ENCODE results near the gene BRI3.

The BRI3 gene

DNA sequence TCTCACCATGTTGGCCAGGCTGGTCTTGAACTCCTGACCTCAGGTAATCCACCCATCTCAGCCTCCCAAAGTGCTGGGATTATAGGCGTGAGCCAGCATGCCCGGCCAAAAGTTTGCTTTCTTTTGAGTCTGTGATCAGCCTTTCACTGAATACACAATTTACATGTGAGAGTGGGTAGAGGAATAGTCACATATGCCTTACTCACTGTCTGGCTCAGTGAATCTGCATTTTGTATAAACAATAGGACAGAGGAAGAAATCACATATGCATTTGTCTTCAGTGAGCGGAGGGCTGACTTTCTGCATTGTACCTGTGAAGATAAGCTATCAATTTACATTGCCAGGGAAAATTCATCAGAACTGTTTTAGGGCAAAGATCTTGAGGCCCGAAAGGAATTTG, 27.0 kb upstream of the BRI3 start:
- DNase-seq: no peak

GRCh38 chr7:98254951-98255610, 26.4 kb upstream of the BRI3 start:
- no peak for DNase-seq

DNA sequence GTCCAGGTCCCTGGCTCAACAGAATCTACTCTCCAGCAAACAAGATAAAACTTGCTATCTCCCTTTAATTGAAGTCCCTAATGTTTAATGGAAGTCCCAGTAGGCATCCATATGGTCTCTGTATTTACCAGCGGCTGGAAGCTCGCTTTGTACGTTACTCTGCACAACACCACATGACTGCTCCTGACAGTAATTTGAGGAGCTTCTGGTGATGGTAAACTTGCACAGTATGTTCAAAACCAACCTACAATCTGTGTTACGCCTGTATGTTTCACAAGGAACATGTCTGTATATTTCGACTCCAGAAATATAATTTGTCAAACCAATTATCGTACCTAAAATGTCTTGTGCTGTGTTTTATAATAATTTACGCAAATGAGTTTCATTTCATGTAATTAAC, 25.1 kb upstream of the BRI3 start:
- no peak for DNase-seq

DNA sequence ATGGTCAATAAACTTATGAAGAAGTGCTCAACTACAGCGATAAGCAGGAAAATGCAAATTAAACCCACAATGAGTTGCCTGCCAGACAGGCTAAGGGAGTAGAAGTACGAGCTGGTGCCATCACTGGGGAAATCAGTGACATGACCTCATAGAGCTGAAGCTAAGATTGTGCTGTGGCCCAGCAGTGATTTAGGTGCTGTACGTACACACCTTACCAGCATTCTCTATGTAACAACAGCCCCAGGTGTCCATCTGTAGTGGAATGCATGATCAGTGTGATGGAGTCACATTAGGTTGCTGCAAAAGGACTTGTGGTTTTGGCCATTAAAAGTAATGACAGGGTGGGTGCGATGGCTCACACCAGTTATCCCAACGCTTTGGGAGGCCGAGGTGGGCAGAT, 23.8 kb upstream of the BRI3 start:
- DNase-seq: no peak

- no peak for DNase-seq
These were observed 15.6 kb upstream of the BRI3 start for GRCh38 chr7:98265841-98266271.

GRCh38 chr7:98266840-98267239, 14.6 kb upstream of the BRI3 start:
- DNase-seq: no peak

DNA sequence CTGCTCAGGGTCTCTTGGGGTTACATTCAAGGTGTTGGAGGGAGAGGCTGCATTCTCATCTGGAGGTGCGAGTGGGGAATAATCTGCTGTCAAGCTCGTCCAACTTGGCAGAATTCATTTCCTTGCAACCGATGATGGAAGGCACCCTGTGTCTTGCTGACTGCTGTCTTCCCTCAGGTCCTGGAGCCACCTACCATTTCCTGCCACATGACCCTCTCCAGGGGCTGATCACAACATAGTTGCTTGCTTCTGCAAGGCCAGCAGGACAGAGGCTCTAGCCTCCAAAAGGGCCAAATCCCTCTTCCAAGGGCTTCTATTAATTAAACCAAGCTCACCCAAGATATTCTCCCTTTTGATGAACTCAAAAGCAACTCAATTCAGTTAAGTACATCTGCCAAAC, 14.2 kb upstream of the BRI3 start:
- no peak for DNase-seq

GRCh38 chr7:98276241-98276761, 5.2 kb upstream of the BRI3 start:
- DNase-seq: no peak

DNA sequence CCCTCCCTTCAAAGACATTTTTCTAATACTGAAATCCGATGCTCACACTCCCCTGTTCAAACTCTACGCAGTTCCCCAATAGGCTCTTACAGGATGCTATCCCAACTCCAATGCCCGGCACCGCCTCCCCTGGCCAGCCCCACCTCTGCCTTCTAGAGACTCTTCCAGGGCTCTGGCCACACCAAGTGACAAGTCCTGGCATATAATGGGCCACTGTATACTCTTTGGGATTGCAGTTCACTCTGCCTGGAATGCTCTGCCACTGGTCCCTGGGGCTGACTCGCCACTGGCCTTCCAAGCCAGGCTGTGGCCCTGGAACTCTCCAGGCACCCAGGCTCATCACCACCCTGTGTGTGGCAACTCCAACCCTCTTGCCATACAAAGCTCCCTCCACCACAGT, 3.1 kb upstream of the BRI3 start:
- DNase-seq: no peak

DNA sequence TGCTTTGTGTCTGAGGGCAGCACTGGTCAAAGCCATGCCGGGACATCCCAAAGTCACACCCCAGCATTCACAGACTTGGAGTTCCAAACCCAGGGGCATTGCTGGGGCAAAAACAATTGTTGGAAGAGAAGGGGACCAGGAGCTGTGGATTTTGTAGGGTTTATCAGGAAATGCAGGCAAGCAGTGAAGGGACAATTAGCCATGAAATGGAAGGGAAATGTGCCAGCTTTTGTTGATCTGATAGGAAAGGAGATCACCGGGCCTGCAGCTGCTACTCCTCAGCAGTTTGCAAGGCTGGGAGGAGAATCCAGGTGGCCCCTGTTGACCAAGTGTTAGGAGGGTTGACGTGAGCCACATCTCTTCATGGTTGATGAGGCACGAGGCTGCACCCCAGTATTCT, 2.5 kb upstream of the BRI3 start:
- DNase-seq: no peak

DNA sequence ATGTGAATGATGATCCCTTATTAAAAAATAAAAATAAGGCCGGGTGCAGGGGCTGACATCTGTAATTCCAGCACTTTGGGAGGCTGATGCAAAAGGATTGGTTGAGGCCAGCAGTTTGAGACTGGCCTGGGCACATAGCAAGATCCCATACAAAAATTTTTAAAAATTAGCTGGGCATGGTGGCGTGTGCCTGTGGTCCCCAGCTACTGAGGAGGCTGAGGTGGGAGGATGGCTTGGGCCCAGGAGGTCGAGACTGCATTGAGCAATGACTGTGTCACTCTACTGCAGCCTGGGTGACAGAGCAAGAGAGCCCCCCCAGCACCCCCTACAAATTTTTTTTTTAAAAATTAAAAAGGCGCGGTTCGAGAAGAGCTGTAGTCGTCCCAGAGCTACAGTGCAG, 1.2 kb upstream of the BRI3 start:
- no peak for DNase-seq

DNA sequence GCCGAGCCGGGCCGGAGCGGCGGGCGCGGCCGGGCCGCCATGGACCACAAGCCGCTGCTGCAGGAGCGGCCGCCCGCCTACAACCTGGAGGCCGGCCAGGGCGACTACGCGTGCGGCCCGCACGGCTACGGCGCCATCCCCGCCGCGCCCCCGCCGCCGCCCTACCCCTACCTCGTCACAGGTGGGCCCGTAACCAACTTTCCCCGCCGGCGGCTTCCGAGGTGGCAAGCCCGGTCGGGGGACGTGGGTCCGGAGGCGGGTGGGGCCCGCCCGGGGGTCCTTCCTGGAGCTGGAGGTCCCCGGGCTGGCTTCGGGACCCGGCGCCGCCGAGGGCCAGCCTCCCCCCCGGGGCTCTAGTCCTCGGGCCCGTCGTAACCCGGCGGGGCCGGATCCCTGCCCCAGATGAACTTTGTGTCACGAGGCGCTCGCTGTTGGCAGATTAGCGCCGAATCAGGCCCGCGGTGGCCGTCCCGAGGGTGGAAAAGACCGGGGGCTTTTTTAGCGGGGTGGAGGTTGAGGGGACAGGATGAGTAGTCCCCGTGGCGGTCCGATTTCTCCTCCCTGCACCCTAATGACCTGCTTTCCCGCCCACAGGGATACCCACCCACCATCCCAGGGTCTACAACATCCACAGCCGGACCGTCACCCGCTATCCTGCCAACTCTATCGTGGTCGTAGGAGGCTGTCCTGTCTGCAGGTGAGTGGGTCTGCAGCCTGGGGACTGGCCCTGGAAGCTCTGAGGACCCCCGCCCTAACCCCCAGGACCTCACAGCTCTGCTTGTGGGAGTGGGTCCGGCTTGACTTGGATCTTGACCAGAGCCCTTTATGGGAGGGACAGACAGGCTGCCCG, 496 bp downstream of the BRI3 start:
- DNase-seq: no peak

- DNase-seq: no peak
These were observed 1.2 kb downstream of the BRI3 start for GRCh38 chr7:98282703-98283102.

GRCh38 chr7:98283127-98283886, 1.8 kb downstream of the BRI3 start:
- no peak for DNase-seq

DNA sequence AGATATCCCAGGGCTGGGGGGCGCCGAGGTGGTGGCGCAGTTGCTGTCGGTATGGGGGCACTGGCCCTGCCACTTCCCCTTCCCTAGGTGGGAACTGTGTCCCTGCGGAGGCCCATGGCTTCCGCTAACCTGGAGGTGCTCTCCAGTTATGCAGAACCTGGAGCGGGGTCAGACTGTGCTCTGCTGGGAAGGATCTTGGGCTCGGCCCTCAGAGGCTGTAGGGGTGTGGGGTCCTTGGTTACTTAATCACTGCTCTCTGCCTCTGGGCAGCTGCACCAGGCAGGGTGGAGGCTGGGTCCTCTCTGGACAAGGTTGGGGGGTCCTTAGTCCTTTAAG, 2.4 kb downstream of the BRI3 start:
- DNase-seq: no peak

DNA sequence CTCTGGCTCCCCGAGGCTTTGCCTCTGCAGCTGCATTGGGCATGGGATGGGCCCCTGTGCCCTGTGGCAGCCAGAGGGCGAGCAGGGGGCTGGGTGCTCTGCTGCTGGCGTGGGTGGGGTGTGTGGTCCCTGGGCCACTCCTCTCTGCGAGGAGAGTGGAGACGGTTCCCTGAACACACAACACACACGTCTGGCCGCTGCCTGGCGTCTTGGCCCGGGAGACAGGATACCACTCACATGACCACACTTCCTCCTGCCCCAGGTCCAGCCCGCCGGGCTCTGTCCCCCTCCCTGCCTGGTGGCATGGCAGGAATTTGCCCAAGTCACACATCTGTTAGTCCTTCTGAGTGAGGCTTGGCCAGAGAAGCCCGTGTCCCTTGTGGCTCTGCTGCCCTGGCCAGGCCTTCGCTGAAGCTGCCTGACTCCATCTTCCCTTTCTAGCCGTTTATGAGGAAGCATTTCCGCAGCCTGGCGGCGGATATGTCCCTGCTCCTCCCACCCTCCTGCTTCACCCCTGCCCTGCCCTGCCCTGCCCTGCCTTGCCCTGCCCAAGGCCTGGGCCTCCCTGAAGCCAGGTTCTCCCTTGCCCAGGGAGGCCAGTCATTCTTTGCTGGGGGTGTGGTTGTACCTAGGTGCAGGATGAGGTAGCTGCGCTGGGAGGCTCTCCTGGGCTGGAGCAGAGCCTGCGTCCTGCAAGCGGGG, 3.0 kb downstream of the BRI3 start:
- DNase-seq: no peak

DNA sequence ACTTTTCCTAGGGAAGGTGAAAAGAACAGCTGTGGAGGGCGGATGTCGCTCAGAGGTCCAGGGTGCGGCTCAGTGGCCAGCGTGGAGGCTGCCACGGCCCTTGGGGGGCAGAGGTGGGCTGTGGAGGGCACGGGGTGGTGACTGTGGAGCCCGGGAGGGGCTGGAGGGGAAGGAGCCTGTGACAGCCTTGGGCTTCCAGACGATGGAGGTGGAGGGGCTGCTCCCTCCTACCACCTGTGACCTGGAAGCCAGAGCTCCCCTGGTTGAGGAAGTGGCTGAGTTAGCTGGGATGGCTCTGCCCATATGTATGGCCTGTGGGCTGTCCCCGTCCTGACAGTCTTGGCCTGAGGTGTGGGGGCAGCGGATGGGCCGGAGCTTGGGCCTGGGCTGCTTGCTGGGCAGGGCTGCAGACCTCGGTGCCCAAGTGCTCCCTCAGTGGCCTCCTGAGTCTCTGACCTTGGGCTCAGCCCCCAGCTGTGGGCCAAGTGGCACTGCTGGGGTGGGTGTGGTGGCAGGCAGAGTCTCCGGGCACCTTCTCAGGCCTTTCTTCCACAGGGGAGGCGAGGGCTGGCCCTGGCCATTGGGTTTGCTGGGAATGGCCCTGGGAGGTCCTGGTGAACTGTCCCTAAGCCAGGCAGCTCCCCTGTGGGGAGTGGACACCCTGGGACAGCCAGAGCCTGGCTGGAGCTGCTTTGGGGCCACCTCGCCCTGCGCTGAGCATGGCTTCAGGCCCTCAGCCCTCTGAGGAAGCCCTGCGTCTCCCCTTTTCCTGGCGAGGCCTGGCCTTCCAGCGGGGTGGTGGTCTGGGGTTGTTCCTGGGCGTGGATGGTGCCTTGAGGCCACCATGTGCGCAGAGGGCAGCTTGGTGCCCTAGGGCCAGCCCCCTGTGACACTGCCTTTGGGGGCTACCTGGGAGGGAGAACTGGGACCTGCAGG, 3.9 kb downstream of the BRI3 start:
- no peak for DNase-seq

- DNase-seq: no peak
These were observed 4.6 kb downstream of the BRI3 start for GRCh38 chr7:98286093-98286539.

GRCh38 chr7:98286701-98287485, 5.4 kb downstream of the BRI3 start:
- no peak for DNase-seq

GRCh38 chr7:98287486-98287959, 6.0 kb downstream of the BRI3 start:
- DNase-seq: peak; percentile 24

Data from NCI-H748 treated with DMSO at 0.1 percent for 48 hours (cell line).